ENCODE measurements around the gene PLAC8L1.

GRCh38 chr5:146041180-146041789 is 64.1 kb downstream of the PLAC8L1 start:
- TF ChIP-seq CTCF (conservative IDR thresholded peaks at IDR 0.05) (peak; percentile 68), EZH2 (IDR thresholded peaks at IDR 0.05; ENCODE audit: low read depth) (no peak)
